Inflammatory macrophage (primary cell): ENCODE measurements around the gene ENAH.
"Not testable (repeated sequence)": the region's sequence is repeated elsewhere in the genome, so short reads cannot be mapped to it uniquely, and the experiment has no call there.

Experiments used
- DNase-seq, 2 donors: peaks; one replicate each; pipeline ENCODE4 v3.0.0-alpha.2; 2020 to 2022

ENAH gene

GRCh38 chr1:225522588-225523262 is 130.2 kb downstream of the ENAH start:
- DNase-seq, result no peak

- DNase-seq, result no peak
These were observed 132.2 kb downstream of the ENAH start for GRCh38 chr1:225520587-225521227.

- DNase-seq, result no peak
These were observed 133.6 kb downstream of the ENAH start for GRCh38 chr1:225519166-225519863.

GRCh38 chr1:225517697-225518096 is 135.2 kb downstream of the ENAH start:
- DNase-seq, result peak; percentile 69 to 82

- DNase-seq, result no peak
These were observed 135.7 kb downstream of the ENAH start for GRCh38 chr1:225517221-225517620.

- DNase-seq, result no peak
These were observed 138.2 kb downstream of the ENAH start for GRCh38 chr1:225514671-225515081.

- DNase-seq, result not testable (repeated sequence)
These were observed 139.3 kb downstream of the ENAH start for GRCh38 chr1:225513576-225513975.

GRCh38 chr1:225511828-225512381 is 141.0 kb downstream of the ENAH start:
- no peak for DNase-seq

- DNase-seq, result not testable (repeated sequence)
These were observed 142.2 kb downstream of the ENAH start for GRCh38 chr1:225510740-225511139.

- DNase-seq, result no peak
These were observed 143.2 kb downstream of the ENAH start for GRCh38 chr1:225509770-225510169.

- no peak for DNase-seq
These were observed 143.6 kb downstream of the ENAH start for GRCh38 chr1:225509376-225509707.

GRCh38 chr1:225508538-225509375 is 144.2 kb downstream of the ENAH start:
- DNase-seq, result peak; percentile 33 to 62

- DNase-seq, result no peak
These were observed 146.2 kb downstream of the ENAH start for GRCh38 chr1:225506727-225507126.

- no peak for DNase-seq
These were observed 148.1 kb downstream of the ENAH start for GRCh38 chr1:225504776-225505175.

- no peak for DNase-seq
These were observed 152.2 kb downstream of the ENAH start for GRCh38 chr1:225500624-225501192.

GRCh38 chr1:225498549-225499136 is 154.3 kb downstream of the ENAH start:
- no peak for DNase-seq

GRCh38 chr1:225494789-225495359 is 158.0 kb downstream of the ENAH start:
- DNase-seq, result no peak

GRCh38 chr1:225493591-225494246 is 159.2 kb downstream of the ENAH start:
- no peak for DNase-seq

GRCh38 chr1:225488676-225489075 is 164.2 kb downstream of the ENAH start:
- DNase-seq, result no peak

- DNase-seq, result no peak
These were observed 166.1 kb downstream of the ENAH start for GRCh38 chr1:225486856-225487255.

- DNase-seq, result no peak
These were observed 166.9 kb downstream of the ENAH start for GRCh38 chr1:225485991-225486530.
